Aorta (tissue), 5 donors: Measurements from ENCODE around the gene TNFAIP8L2. TPM values are rescaled to one million over a fixed set of nuclear protein-coding genes. Genes with fewer than 3 reads are reported as not detected.
"Not testable (repeated sequence)": the region's sequence is repeated elsewhere in the genome, so short reads cannot be mapped to it uniquely, and the experiment has no call there.

ENCODE experiments used
- ATAC-seq: fragments of 200-7000 bp; cut with Tn5 transposase; one replicate; pipeline ENCODE4 v1.9.1; 2022; ENCODE audit warnings: moderate library complexity; ENCODE audit not compliant: low FRiP score
- DNase-seq, 2 donors: peaks; one replicate each; pipeline ENCODE4 v3.0.0-alpha.2; 2020
- H3K27ac ChIP-seq, 2 donors: one replicate each; pipeline ENCODE4 v1.5.1; 2013; ENCODE audit warnings: low read length in 2 of 2, mild to moderate bottlenecking in 2 of 2, moderate library complexity in 2 of 2, control low read depth in 1 of 2, inconsistent platforms in 1 of 2, low read depth in 1 of 2
- H3K27me3 ChIP-seq, 2 donors: one replicate each; pipeline ENCODE4 v1.6.1; 2013; ENCODE audit warnings: control low read depth in 1 of 2, low read length in 1 of 2, mild to moderate bottlenecking in 1 of 2, moderate library complexity in 1 of 2; ENCODE audit not compliant: insufficient read depth in 2 of 2, control insufficient read depth in 1 of 2
- H3K36me3 ChIP-seq, 2 donors: one replicate each; pipeline ENCODE4 v1.6.1; 2013; ENCODE audit warnings: control low read depth in 1 of 2, low read length in 1 of 2, mild to moderate bottlenecking in 1 of 2; ENCODE audit not compliant: insufficient read depth in 2 of 2, control insufficient read depth in 1 of 2
- H3K4me1 ChIP-seq, 2 donors: one replicate each; pipeline ENCODE4 v1.6.1; 2013; ENCODE audit warnings: low read length in 2 of 2, control low read depth in 1 of 2, mild to moderate bottlenecking in 1 of 2, moderate library complexity in 1 of 2; ENCODE audit not compliant: insufficient read depth in 2 of 2, control insufficient read depth in 1 of 2
- H3K4me3 ChIP-seq, 2 donors: one replicate each; pipeline ENCODE4 v1.5.1; 2013; ENCODE audit warnings: low read length in 2 of 2, control low read depth in 1 of 2, mild to moderate bottlenecking in 1 of 2
- H3K9me3 ChIP-seq: one replicate; pipeline ENCODE4 v1.6.1; 2013; ENCODE audit warnings: mild to moderate bottlenecking, low read length; ENCODE audit not compliant: control insufficient read depth
- WGBS, 2 donors: extraction: QIAGEN DNeasy Blood & Tissue Kit; methylation state at CpG; one replicate each; pipeline ENCODE4 v1.1.7; 2013; 5-methylcytosine and 5-hydroxymethylcytosine counted together
- intact Hi-C, 2 donors: fragments of 100-400 bp; cut with DNase I; formaldehyde crosslinking; loops; one replicate each; pipeline versions ENCODE4 v1.14.2 to v1.15.0; 2022
- polyA plus RNA-seq, 2 donors: library from polyadenylated mRNA; stranded (reverse); fragments of 200-250 nt; gene quantifications; one replicate each; pipeline ENCODE4 v1.2.3, GENCODE V29; 2013
- total RNA-seq, 2 donors: library from RNA; stranded (reverse); fragmentation: NEBNext Ultra II Directional; extraction: Animal tissue kit (Norgen Biotek cat#: 25700); gene quantifications; one replicate each; pipeline ENCODE4 v1.2.1, GENCODE V29; 2021
- donor health status: healthy with polysubstance abuse.
- donor health status: Bipolar disorder and iron deficiency.
- donor health status: DM: no; HTN: no; CAD: no.
- donor health status: DM: no; HTN: no; CAD: no.
- donor health status: DM: yes; HTN: yes; CAD: no.

The TNFAIP8L2 gene
- total and polyA plus RNA-seq, 4 donors: 4.1 to 7.1 (median 4.1) TPM

DNA sequence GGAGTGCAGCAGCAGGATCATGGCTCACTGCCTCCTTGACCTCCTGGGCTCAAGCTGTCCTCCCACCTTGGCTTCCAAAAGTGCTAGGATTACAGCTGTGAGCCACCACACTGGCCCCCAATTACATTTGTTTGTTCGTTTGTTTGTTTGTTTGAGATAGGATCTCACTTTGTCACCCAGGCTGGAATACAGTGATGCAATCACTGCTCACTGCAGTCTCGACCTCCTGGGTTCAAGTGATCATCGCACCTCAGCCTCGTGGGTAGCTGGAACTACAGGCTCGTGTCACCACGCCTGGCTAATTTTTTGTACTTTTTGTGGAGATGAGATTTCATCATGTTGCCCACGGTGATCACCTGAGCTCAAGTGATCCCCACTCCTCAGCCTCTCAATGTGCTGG lies 35.6 kb downstream of the TNFAIP8L2 start:
- Histone ChIP-seq H3K36me3 (no peaks in the 10 kb centered on the region), H3K4me3 (no peak overlapping the region), H3K27me3 (no peaks in the 10 kb centered on the region), H3K27ac (no peak overlapping the region), H3K9me3 (no peaks in the 10 kb centered on the region), H3K4me1 (no peaks in the 10 kb centered on the region)
- no peak for DNase-seq
- no peak for ATAC-seq
- 81 to 82% methylated on average over 7 of the region's 7 CpGs for WGBS, 2 donors
- intact Hi-C loops: loop anchor here in 1 of 2 donors (10.0 kb wide), 1 partner anchor 153 kb away; the partner anchor contains the start of gene RFX5

DNA sequence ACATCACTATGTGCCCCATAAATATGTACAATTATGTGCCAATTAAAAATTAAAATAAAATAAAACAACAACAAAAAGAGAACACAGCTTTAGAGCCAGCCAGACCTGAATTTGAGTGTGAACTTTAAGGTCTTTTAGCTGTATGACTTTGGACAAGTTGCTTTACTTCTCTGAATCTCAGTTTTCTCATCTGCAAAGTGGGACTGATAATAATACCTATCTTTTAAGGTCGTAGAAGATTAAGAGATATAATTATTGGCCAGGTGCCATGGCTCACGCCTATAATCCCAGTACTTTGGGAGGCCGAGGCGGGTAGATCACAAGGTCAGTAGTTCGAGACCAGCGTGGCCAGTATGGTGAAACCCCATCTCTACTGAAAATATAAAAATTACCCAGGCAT lies 36.9 kb downstream of the TNFAIP8L2 start:
- H3K36me3 ChIP-seq: no peaks in the 10 kb centered on the region
- H3K27me3 ChIP-seq: no peaks in the 10 kb centered on the region
- H3K4me1 ChIP-seq: no peaks in the 10 kb centered on the region
- intact Hi-C loops: loop anchor here in 1 of 2 donors (10.0 kb wide), 1 partner anchor 151 kb away; the partner anchor contains the start of gene RFX5
- no peaks in the 10 kb centered on the region for H3K9me3 ChIP-seq
- H3K4me3 ChIP-seq: no peak overlapping the region
- WGBS, 2 donors: 77 to 84% methylated on average over 6 of the region's 6 CpGs
- ATAC-seq (no peak), DNase-seq (peak in 1 of 2 donors; percentile 39)
- H3K27ac ChIP-seq: no peak overlapping the region

DNA sequence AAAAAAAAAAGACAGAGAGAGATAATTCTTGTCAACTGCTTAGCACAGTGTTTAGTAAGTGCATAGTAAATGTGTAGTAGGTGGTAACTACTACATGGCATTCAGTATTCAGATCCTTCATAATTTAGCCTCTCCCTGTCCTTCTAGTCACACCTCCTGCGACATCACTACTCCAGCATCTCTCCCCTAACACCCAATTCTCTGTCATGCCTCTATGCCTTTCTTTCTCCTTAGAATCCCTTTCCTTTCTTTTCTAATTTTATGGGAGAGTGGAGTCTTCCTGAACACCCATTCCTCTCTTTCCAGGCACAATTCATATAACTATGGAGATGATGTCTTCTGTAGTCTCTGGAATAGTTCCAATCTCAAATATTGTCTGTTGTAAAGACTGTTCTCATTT lies 37.4 kb downstream of the TNFAIP8L2 start:
- Histone ChIP-seq H3K4me3 (no peak overlapping the region), H3K27ac (no peak overlapping the region), H3K27me3 (no peaks in the 10 kb centered on the region), H3K4me1 (no peaks in the 10 kb centered on the region), H3K36me3 (no peaks in the 10 kb centered on the region), H3K9me3 (no peaks in the 10 kb centered on the region)
- WGBS, 2 donors: 85 to 88% methylated on average over 1 of the region's 1 CpG
- DNase-seq: no peak
- intact Hi-C loops: loop anchor here in 1 of 2 donors (10.0 kb wide), 1 partner anchor 151 kb away; the partner anchor contains the start of gene RFX5
- no peak for ATAC-seq

DNA sequence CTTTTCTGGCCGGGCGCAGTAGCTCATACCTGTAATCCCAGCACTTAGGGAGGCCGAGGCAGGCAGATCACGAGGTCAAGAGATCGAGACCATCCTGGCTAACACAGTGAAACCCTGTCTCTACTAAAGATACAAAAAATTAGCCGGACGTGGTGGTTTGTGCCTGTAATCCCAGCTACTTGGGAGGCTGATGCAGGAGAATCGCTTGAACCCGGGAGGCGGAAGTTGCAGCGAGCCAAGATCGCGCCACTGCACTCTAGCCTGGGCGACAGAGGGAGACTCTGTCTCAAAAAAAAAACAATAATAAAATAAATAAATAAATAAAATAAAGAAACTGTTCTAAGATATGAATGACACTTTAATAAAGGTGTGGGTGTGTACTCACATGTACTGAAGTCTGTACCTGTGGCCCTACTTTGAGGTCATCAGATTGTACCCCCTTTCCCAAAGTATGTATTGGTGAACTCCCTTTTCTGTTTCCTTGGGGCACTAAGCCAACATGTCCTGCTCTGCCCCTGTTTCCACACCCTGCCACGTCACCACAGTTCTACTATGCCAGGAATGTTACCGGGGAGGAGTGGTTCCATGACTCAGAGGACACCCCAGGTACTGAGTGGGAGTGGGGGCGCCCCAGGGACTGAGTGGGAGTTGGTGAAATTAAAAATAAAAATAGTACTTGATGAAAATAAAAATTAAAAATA lies 38.6 kb downstream of the TNFAIP8L2 start:
- not testable (repeated sequence) for H3K4me1 ChIP-seq, H3K4me3 ChIP-seq, ATAC-seq, H3K9me3 ChIP-seq, H3K36me3 ChIP-seq, H3K27me3 ChIP-seq, H3K27ac ChIP-seq
- WGBS, 2 donors: 76 to 77% methylated on average over 17 of the region's 17 CpGs
- intact Hi-C loops: loop anchor here in 1 of 2 donors (5.0 to 10.0 kb wide), 2 partner anchors 57 to 150 kb away; partner anchors contain the start of genes PSMD4 and RFX5
- peak; percentile 64 to 81 for DNase-seq

DNA sequence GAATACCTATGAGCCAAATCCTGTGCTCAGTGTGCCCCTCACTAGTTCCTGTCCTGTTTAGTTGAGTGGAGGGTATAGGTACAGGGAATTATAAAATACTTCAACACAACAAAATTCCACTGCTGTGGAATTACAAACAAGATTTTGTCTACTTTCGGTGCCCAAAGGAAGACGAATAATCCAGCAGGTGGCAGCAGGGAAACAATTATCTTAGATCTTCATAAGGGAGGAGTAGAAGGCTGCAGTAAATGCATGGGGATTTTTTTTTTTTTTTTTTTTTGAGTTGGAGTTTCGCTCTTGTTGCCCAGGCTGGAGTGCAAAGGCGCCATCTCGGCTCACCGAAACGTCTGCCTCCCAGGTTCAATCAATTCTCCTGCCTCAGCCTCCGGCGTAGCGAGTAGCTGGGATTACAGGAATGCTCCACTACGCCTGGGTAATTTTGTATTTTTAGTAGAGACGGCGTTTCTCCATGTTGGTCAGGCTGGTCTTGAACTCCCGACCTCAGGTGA lies 39.9 kb downstream of the TNFAIP8L2 start:
- ATAC-seq (peak; percentile 19), DNase-seq (peak; percentile 51 to 68)
- intact Hi-C loops: loop anchor here (2.0 to 10.0 kb wide), 3 partner anchors 56 to 148 kb away; partner anchors contain the start of genes PSMD4 (in 1 of the 2) and RFX5 (in 1 of the 2)
- Histone ChIP-seq H3K27me3 (no peaks in the 10 kb centered on the region), H3K27ac (no peak overlapping the region), H3K4me3 (no peak overlapping the region), H3K9me3 (no peaks in the 10 kb centered on the region), H3K36me3 (no peaks in the 10 kb centered on the region), H3K4me1 (peaks cover 0 to 1% of the 10 kb centered on the region in 2 donors)
- WGBS, 2 donors: 41 to 44% methylated on average over 14 of the region's 14 CpGs

DNA sequence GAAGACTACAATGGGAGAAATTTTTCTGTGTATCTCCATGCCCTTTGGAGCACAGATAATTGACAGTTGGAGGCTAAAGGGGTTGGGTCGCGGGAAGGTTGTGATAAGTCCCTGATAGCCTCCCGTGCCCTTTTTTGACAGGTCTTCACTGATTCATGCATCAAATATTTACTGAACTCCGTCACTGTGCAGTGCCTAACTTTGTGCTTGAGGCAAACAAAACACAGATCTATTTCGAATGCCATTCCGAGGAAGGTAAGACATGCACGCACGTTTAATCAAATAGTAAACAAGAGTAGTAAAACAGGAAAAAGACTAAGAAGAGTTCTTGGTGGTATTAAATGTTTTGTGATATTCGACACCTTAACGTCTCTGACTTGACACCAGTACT lies 41.4 kb downstream of the TNFAIP8L2 start:
- WGBS, 2 donors: 2 to 3% methylated on average over 10 of the region's 10 CpGs
- no peaks in the 10 kb centered on the region for H3K27me3 ChIP-seq
- H3K4me1 ChIP-seq: peaks cover 0 to 2% of the 10 kb centered on the region in 2 donors
- DNase-seq: no peak
- H3K9me3 ChIP-seq: no peaks in the 10 kb centered on the region
- intact Hi-C loops: loop anchor here (2.0 to 10.0 kb wide), 3 partner anchors 54 to 147 kb away; partner anchors contain the start of genes PSMD4 (in 1 of the 2) and RFX5 (in 1 of the 2)
- peaks cover 0 to 3% of the 10 kb centered on the region in 2 donors for H3K36me3 ChIP-seq
- H3K4me3 ChIP-seq: peak overlapping the region; percentile 17 to 42
- no peak for ATAC-seq
- peak overlapping the region in 1 of 2 donors; percentile 71 for H3K27ac ChIP-seq

DNA sequence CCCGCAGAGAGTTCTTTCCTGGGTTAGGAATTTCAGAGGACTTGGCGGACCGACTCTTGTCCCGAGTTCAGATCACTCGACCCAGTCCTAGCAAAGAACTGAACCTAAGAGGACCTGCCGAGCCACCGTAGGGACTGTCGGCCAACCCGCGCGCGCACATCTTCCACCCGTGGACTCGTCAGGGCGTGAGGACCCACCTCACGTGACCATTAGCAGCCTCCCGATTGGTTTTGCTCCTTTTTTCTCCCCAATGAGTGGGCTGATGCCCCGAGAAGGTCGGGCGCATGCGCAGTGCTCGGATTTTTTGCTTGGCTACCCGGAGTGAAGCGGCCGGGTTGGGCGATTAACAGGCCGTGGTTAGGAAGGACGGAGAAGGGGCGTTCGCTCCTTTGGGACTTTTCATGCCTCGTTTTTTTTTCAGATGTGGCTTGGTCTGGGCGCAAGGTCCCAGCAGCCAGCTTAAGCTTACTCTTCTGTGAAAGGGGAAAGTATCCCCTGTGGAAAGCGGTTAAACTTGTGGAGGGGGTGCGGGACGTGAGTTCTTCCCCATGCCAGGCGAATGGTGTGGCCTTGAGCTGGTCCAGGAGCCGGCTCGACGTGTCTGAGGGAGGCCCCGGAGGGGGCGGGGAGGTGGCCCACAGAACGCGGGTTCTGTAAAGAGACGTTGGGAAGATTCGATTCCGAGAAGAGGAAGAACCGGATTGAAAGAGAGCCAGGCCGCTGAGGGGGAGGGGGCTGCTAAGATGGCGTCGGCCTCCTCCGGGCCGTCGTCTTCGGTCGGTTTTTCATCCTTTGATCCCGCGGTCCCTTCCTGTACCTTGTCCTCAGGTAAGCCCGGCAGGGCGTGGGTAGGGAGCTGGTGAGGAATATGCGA lies 42.0 kb downstream of the TNFAIP8L2 start, which contains the start of gene PIP5K1A:
Gene PIP5K1A, plus strand, starts transcription at position 299 of the 874 bp plus-strand sequence. Its CDS starts 445 bp downstream, at position 744.
- WGBS, 2 donors: 0 to 1% methylated on average over 60 of the region's 60 CpGs
- Histone ChIP-seq H3K36me3 (peaks cover 0 to 4% of the 10 kb centered on the region in 2 donors), H3K9me3 (no peaks in the 10 kb centered on the region), H3K27ac (peak within 1 kb of the TSS; percentile 14 to 81), H3K27me3 (no peaks in the 10 kb centered on the region), H3K4me1 (peaks cover 0 to 2% of the 10 kb centered on the region in 2 donors), H3K4me3 (peak within 1 kb of the TSS; percentile 69 to 72)
- intact Hi-C loops: loop anchor here in 1 of 2 donors (5.0 to 10.0 kb wide), 2 partner anchors 54 to 146 kb away; partner anchors contain the start of genes PSMD4 and RFX5
- peak; percentile 97 for ATAC-seq
- peak; percentile 100 for DNase-seq
